Calu3 (cell line): ENCODE results near the gene CARD10. TPM values are rescaled to one million over a fixed set of nuclear protein-coding genes. Genes with fewer than 3 reads are reported as not detected.

Experiments used
- BruUV-seq: library from RNA; stranded (reverse); fragments of 400-500 nt; replicated peaks from 2 replicates; lab custom pipeline; 2021; lab: Mats Ljungman, UMichigan
- CTCF ChIA-PET: fragments of 300-600 bp; sonication (Branson Sonifier 250); formaldehyde crosslinking; loops from one replicate; lab custom pipeline; 2022; ENCODE audit warnings: antibody characterized with exemption; lab: Charles Lee
- DNase-seq: peaks from one replicate; pipeline ENCODE4 v3.0.0; 2022
- H3K27ac Mint-ChIP-seq: one replicate; pipeline ENCODE4 v1.8.0; 2022; ENCODE audit warnings: mixed read lengths; ENCODE audit not compliant: unreplicated experiment
- H3K27me3 Mint-ChIP-seq: one replicate; pipeline ENCODE4 v1.8.0; 2022; ENCODE audit warnings: mixed read lengths; ENCODE audit not compliant: unreplicated experiment
- H3K36me3 Mint-ChIP-seq: one replicate; pipeline ENCODE4 v1.8.0; 2022; ENCODE audit warnings: mild to moderate bottlenecking, moderate library complexity, mixed read lengths; ENCODE audit not compliant: insufficient read depth, unreplicated experiment
- H3K4me1 Mint-ChIP-seq: one replicate; pipeline ENCODE4 v1.8.0; 2022; ENCODE audit warnings: mild to moderate bottlenecking, low read depth, mixed read lengths; ENCODE audit not compliant: unreplicated experiment
- H3K4me3 Mint-ChIP-seq: one replicate; pipeline ENCODE4 v1.8.0; 2022; ENCODE audit warnings: mild to moderate bottlenecking, low read depth, moderate library complexity, mixed read lengths; ENCODE audit not compliant: unreplicated experiment
- H3K9me3 Mint-ChIP-seq: one replicate; pipeline ENCODE4 v1.8.0; 2022; ENCODE audit warnings: low read depth, mixed read lengths; ENCODE audit not compliant: unreplicated experiment
- intact Hi-C: fragments of 100-400 bp; cut with micrococcal nuclease; formaldehyde crosslinking; loops from one replicate; pipeline ENCODE4 v1.10.0; 2022; ENCODE audit not compliant: unreplicated experiment
- total RNA-seq: library from RNA; stranded (reverse); gene quantifications from 2 replicates; pipeline ENCODE4 v1.2.3, GENCODE V29; 2022
- TF ChIP-seq, protein P1 (sequence below): fragments of 200-600 bp; IDR thresholded peaks from one replicate; pipeline ENCODE4 v1.8.0; 2022; ENCODE audit warnings: antibody characterized with exemption; ENCODE audit not compliant: unreplicated experiment

The CARD10 gene
- total RNA-seq, 1 experiment from 2014 or later: 49.2 TPM

DNA sequence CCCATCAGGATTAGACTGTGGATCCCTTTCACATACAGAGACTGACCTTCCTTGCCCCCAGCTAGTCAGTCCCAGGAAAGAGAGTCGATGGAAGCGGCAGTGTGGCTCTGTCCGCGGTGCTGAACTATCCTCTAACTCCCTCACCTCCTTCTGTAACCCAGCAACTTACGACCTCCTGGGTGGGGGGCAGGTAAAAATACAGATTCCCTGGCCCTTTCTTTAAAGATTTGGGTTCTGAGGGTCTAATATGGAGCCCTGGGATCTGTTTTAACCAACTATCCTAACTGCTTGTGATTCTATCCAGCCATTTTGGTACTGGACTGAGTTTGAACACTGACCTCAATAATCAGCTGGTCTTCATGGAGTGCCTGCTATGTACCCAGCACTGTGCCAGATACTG lies 56.2 kb downstream of the CARD10 start:
- intact Hi-C loops: no loop called here
- Mint-ChIP-seq H3K4me3 (no peak overlapping the region), H3K27ac (no peak overlapping the region), H3K4me1 (peaks cover 15% of the 10 kb centered on the region), H3K27me3 (no peaks in the 10 kb centered on the region), H3K9me3 (no peaks in the 10 kb centered on the region), H3K36me3 (peaks cover 13% of the 10 kb centered on the region)
- CTCF ChIA-PET: interaction anchor here (1.4 kb wide), 1 partner anchor 79 kb away, joined by 3 read pairs; no protein-coding TSS in a partner anchor
- no TSS peak for BruUV-seq
- DNase-seq: peak; percentile 36
- TF ChIP-seq, protein P1, sequence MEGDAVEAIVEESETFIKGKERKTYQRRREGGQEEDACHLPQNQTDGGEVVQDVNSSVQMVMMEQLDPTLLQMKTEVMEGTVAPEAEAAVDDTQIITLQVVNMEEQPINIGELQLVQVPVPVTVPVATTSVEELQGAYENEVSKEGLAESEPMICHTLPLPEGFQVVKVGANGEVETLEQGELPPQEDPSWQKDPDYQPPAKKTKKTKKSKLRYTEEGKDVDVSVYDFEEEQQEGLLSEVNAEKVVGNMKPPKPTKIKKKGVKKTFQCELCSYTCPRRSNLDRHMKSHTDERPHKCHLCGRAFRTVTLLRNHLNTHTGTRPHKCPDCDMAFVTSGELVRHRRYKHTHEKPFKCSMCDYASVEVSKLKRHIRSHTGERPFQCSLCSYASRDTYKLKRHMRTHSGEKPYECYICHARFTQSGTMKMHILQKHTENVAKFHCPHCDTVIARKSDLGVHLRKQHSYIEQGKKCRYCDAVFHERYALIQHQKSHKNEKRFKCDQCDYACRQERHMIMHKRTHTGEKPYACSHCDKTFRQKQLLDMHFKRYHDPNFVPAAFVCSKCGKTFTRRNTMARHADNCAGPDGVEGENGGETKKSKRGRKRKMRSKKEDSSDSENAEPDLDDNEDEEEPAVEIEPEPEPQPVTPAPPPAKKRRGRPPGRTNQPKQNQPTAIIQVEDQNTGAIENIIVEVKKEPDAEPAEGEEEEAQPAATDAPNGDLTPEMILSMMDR: no peak

DNA sequence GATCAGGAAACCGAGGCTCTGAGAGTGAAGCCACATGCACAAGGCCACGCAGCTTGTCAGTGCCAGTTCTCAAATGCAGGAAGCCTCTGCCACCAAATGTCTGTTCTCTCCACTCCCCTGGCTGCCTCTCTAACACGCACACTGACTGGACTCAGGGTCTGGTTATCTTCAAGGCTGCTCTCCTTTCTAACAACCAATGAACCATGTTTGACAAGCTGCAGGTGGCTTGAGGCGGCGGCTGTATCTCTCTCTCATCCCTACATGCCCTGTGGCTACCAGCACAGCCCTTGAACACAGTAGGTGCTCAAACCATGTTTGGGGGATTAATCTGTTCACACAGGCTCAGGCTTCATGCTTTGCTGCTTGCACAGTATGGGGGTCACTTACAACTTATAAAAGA lies 56.8 kb downstream of the CARD10 start:
- CTCF ChIA-PET: interaction anchor here (1.4 kb wide), 1 partner anchor 79 kb away, joined by 3 read pairs; no protein-coding TSS in a partner anchor
- BruUV-seq: no TSS peak
- Mint-ChIP-seq H3K27me3 (no peaks in the 10 kb centered on the region), H3K4me1 (peaks cover 21% of the 10 kb centered on the region), H3K36me3 (peaks cover 16% of the 10 kb centered on the region), H3K4me3 (no peak overlapping the region), H3K9me3 (no peaks in the 10 kb centered on the region), H3K27ac (no peak overlapping the region)
- DNase-seq: no peak
- TF ChIP-seq, protein P1: no peak
- intact Hi-C loops: no loop called here

DNA sequence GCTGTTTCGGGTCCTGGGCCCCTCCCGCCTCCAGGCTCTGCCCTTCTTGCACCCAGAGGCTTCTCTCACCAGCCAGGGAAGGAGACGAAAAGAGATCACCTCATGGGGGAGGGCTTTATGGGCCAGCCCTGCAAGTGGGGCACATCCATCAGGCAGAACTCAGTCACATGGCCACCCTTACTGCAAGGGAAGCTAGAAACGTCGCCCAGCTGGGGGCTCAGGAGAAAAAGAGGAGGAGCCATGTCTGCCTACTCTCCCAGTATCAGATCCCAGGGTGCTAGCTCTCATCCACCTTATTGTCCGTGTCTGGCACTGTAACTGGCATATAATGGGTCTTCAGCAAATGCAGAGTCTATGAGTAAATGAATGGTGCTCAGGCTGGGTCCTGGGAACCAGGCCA lies 57.3 kb downstream of the CARD10 start:
- Mint-ChIP-seq H3K36me3 (peaks cover 18% of the 10 kb centered on the region), H3K27me3 (no peaks in the 10 kb centered on the region), H3K4me3 (no peak overlapping the region), H3K4me1 (peaks cover 25% of the 10 kb centered on the region), H3K9me3 (no peaks in the 10 kb centered on the region), H3K27ac (no peak overlapping the region)
- no peak for DNase-seq
- TF ChIP-seq, protein P1: no peak
- intact Hi-C loops: no loop called here
- CTCF ChIA-PET: interaction anchor here (1.4 kb wide), 1 partner anchor 80 kb away, joined by 3 read pairs; no protein-coding TSS in a partner anchor
- no TSS peak for BruUV-seq

DNA sequence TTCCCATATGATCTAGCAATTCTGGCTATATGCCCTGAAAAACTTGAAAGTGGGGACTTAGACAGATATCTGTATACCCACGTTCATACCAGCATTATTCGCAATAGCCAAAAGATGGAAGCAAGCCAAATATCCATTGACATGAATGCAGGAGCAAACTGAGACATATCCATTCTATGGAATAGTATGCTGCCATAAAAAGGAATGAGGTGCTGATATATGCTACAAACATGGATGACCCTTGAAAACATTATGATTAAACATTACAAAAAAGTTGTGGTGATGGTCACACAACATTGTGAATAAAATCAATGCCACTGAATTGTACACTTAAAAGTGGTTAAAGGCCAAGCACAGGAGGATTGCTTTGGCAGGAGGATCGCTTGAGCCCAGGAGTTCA lies 58.5 kb downstream of the CARD10 start:
- no TSS peak for BruUV-seq
- Mint-ChIP-seq H3K36me3 (peaks cover 19% of the 10 kb centered on the region), H3K4me1 (peaks cover 38% of the 10 kb centered on the region), H3K4me3 (no peak overlapping the region), H3K27ac (no peak overlapping the region), H3K9me3 (no peaks in the 10 kb centered on the region), H3K27me3 (no peaks in the 10 kb centered on the region)
- intact Hi-C loops: no loop called here
- CTCF ChIA-PET: interaction anchor here (0.6 kb wide), 1 partner anchor 50 kb away, joined by 5 read pairs; no protein-coding TSS in a partner anchor
- no peak for DNase-seq
- TF ChIP-seq, protein P1: no peak
